Skin epidermis (tissue), 12 donors: ENCODE measurements around the gene SLC7A8.
A peak's percentile ranks its signal among the peaks of the same experiment; 100 is the strongest.

Experiments used
- H3K27ac ChIP-seq, 21 experiments: fragments of 200-600 bp; sonication (generic) in 11 of 21; one replicate each; pipeline ENCODE4 v1.5.0; 2020; ENCODE audit warnings: mild to moderate bottlenecking in 3 of 21, inconsistent platforms in 2 of 21, moderate library complexity in 2 of 21
- H3K4me3 ChIP-seq, 7 experiments: fragments of 200-600 bp; sonication (generic) in 2 of 7; one replicate each; pipeline ENCODE4 v1.5.0; 2020; ENCODE audit warnings: inconsistent platforms in 2 of 7, mild to moderate bottlenecking in 2 of 7, moderate library complexity in 1 of 7

The SLC7A8 gene

DNA sequence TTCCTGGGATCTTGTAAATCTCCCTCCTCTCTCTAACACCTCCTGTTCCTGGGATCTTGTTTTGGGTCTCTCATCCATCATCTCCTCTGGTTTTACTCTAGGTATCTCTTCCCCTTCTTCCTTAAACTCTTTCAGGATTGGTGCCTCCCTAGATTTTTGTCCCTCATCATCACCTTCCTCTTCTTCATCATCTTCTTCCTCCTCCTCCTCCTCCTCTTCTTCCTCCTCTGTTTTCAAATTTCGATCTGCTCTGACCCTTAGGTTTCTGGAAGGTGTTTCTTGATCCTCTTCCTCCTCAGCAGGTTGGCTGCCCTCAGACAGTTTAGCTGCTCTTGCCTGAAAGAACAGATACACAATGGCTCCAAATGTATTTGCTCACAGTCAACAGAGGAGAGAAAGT, 103.0 kb downstream of the SLC7A8 start:
- Histone ChIP-seq H3K27ac (peak overlapping the region in 6 of 21 experiments; percentile 30 to 80 (median 76)), H3K4me3 (no peak overlapping the region)

GRCh38 chr14:23079716-23080115, 103.7 kb downstream of the SLC7A8 start:
- Histone ChIP-seq H3K4me3 (no peak overlapping the region), H3K27ac (peak overlapping the region in 13 of 21 experiments; percentile 19 to 80 (median 56))

- H3K27ac ChIP-seq: peak overlapping the region in 18 of 21 experiments; percentile 6 to 80 (median 54)
Measured at GRCh38 chr14:23078692-23079116, 104.8 kb downstream of the SLC7A8 start.

DNA sequence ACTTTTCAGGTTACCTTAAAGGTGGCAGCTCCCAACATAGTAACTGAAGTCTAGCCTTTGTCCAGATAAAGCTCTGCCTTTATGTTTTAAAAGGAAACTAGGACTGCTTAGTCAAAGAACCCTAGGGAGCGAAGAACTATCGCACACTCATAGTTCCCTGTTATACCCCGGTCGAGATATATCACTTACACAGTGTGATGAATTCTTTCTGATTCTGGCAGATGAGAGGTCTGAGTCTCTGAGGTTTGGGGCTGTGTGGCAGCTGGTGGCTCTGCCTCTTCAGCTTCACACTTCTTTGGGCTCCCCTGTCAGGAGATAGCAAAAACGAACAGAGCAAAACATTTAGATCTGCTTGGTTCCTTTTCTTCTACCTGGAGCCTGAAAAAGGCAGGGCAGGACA, 105.5 kb downstream of the SLC7A8 start:
- no peak overlapping the region for H3K4me3 ChIP-seq
- H3K27ac ChIP-seq: peak overlapping the region in 16 of 21 experiments; percentile 6 to 80 (median 58)

More at GRCh38 chr14:23078692-23079116, 104.8 kb downstream of the SLC7A8 start:
- no peak overlapping the region for H3K4me3 ChIP-seq

GRCh38 chr14:23076785-23077408, 106.6 kb downstream of the SLC7A8 start:
- Histone ChIP-seq H3K4me3 (no peak overlapping the region), H3K27ac (no peak overlapping the region)
